Dendritic cell treated with granulocyte-macrophage colony-stimulating factor and Interleukin-4, amounts not matched to agents 40 ng/mL and 50 ng/mL, for 4 days (primary cell): ENCODE results near the gene ARHGEF16.

Source experiments
- H3K27ac Mint-ChIP-seq: one replicate; pipeline ENCODE4 v1.8.0; 2022; ENCODE audit warnings: mild to moderate bottlenecking, mixed read lengths
- H3K27me3 Mint-ChIP-seq: one replicate; pipeline ENCODE4 v1.8.0; 2022; ENCODE audit warnings: mild to moderate bottlenecking, mixed read lengths
- H3K36me3 Mint-ChIP-seq: one replicate; pipeline ENCODE4 v1.8.0; 2022; ENCODE audit warnings: low read depth, mixed read lengths
- H3K4me1 Mint-ChIP-seq: one replicate; pipeline ENCODE4 v1.8.0; 2022; ENCODE audit warnings: low read depth, mixed read lengths
- H3K4me3 Mint-ChIP-seq: one replicate; pipeline ENCODE4 v1.8.0; 2022; ENCODE audit warnings: mild to moderate bottlenecking, moderate library complexity, mixed read lengths
- H3K9me3 Mint-ChIP-seq: one replicate; pipeline ENCODE4 v1.8.0; 2022; ENCODE audit warnings: mixed read lengths
- intact Hi-C: fragments of 100-400 bp; cut with micrococcal nuclease; formaldehyde crosslinking; loops from one replicate; pipeline ENCODE4 v1.15.0; 2022

The ARHGEF16 gene

DNA sequence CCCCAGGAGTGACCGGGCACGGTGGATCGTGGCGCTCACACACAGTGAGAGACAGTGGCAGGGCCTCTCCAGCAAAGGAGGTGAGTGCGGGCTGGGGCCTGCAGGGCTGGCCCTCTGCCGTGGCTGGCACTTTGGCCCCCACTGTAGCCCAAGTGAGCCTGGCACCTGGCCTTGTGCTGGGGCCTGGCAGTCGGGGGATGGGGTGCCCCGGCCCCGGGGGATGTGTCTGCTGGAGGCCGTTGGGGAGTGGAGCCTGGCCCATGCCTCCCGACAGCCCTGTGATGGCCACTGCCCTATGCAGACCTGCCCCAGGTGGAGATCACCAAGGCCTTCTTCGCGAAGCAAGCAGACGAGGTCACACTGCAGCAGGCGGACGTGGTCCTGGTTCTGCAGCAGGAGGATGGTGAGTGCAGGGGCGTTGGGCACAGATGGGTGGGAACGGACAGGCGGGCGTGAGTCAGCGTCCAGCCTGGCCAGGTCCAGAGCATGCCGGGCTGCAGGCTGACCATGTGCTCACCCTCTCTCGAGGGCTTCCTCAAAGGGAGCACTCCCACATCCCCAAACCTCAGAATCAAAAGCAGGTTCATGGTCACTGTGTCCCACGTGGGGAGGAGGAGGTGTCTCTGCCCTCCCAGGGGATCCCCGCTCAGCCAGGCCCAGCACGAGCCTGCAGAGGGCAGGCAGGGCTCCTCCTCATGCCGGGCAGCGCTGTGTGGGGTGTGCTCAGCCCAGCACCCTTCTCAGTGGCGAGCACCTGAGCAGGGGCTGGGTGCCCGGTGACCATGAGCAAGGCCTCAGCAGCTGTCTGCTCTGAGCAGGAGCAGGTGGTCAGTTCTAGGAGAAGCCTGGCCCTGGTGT, 25.3 kb downstream of the ARHGEF16 start:
- Mint-ChIP-seq H3K27ac (no peak overlapping the region), H3K9me3 (no peaks in the 10 kb centered on the region), H3K27me3 (peaks cover 4% of the 10 kb centered on the region), H3K36me3 (no peaks in the 10 kb centered on the region), H3K4me1 (no peaks in the 10 kb centered on the region), H3K4me3 (no peak overlapping the region)
- intact Hi-C loops: no loop called here

DNA sequence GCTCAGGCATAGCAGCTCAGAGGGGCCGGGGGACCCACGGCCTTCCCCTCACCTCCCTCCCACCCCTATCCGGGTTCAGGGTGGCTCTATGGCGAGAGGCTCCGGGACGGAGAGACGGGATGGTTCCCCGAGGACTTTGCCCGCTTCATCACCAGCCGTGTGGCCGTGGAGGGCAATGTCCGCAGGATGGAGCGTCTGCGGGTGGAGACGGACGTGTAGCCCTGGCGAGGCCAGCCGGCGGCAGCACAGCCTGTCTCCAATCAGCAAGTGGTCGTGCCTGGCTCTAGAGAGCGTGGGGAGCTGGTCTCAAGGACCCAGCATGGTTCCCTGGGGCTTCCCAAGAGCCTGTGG, 25.9 kb downstream of the ARHGEF16 start:
- H3K27me3 Mint-ChIP-seq: peaks cover 4% of the 10 kb centered on the region
- no peak overlapping the region for H3K4me3 Mint-ChIP-seq
- H3K4me1 Mint-ChIP-seq: no peaks in the 10 kb centered on the region
- no peak overlapping the region for H3K27ac Mint-ChIP-seq
- H3K9me3 Mint-ChIP-seq: no peaks in the 10 kb centered on the region
- no peaks in the 10 kb centered on the region for H3K36me3 Mint-ChIP-seq
- intact Hi-C loops: no loop called here

- H3K4me3 Mint-ChIP-seq: no peak overlapping the region
- intact Hi-C loops: no loop called here
- H3K27me3 Mint-ChIP-seq: peaks cover 4% of the 10 kb centered on the region
- H3K4me1 Mint-ChIP-seq: no peaks in the 10 kb centered on the region
- H3K36me3 Mint-ChIP-seq: no peaks in the 10 kb centered on the region
- H3K27ac Mint-ChIP-seq: no peak overlapping the region
- H3K9me3 Mint-ChIP-seq: no peaks in the 10 kb centered on the region
Measured at GRCh38 chr1:3481046-3481445, 26.6 kb downstream of the ARHGEF16 start.

DNA sequence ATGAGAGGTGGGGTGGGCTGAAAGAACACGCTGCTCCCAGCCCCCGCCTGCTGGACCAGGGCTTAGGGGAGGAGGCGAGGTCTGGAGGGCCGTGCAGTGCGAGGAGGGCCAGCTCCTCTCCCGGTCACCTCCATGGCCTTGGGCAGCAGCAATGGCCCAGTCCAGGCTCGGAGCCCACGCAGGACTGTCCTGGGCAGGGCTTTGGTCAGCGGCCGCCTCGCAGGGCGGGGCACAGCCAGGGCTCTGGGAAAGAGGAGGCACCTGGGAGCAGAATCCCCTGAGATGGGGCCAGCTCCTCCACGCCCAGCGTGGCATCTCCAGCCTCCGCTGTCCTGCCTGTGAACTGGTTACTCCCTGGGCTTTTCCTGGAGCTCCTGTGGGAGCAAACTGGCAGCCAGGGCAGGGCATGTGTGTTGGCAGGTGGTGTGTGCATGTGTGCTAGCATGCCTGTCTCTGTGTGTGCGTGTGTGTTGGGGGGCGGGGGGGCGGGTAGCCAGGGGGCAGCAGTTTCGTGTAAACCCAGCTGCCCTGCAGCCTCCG, 27.4 kb downstream of the ARHGEF16 start:
- Mint-ChIP-seq H3K36me3 (no peaks in the 10 kb centered on the region), H3K27ac (no peak overlapping the region), H3K4me3 (no peak overlapping the region), H3K9me3 (no peaks in the 10 kb centered on the region), H3K4me1 (no peaks in the 10 kb centered on the region), H3K27me3 (peaks cover 4% of the 10 kb centered on the region)
- intact Hi-C loops: no loop called here

DNA sequence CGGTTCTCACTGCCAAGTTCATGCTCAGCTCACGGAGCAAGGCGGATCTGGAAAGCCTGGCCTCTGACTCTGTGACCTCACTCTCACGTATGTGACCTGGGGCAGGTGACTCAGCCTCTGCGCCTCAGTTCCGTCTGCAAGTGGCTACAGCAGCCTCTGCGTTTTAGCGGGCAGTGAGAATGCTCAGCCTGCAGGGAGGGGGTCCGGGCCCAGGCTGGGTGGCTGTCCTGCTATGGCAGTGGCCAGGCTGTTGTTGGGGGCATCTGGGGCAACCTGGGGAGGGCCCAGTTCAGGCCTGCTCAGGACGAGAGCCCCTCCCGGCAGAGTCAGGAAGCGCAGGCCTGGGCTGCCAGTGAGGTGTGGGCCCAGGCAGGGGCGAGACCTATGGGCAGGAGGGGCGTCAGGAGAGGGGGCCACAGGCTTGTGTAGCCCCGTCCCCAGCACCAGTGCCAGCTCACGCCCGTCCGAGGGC, 27.9 kb downstream of the ARHGEF16 start:
- no peaks in the 10 kb centered on the region for H3K9me3 Mint-ChIP-seq
- H3K27ac Mint-ChIP-seq: no peak overlapping the region
- H3K36me3 Mint-ChIP-seq: no peaks in the 10 kb centered on the region
- no peaks in the 10 kb centered on the region for H3K4me1 Mint-ChIP-seq
- intact Hi-C loops: no loop called here
- H3K27me3 Mint-ChIP-seq: peaks cover 4% of the 10 kb centered on the region
- H3K4me3 Mint-ChIP-seq: no peak overlapping the region

- Mint-ChIP-seq H3K27me3 (peaks cover 4% of the 10 kb centered on the region), H3K4me3 (no peak overlapping the region), H3K9me3 (peaks cover 2% of the 10 kb centered on the region), H3K36me3 (no peaks in the 10 kb centered on the region), H3K4me1 (no peaks in the 10 kb centered on the region), H3K27ac (no peak overlapping the region)
- intact Hi-C loops: no loop called here
Measured at GRCh38 chr1:3483380-3483779, 28.9 kb downstream of the ARHGEF16 start.

DNA sequence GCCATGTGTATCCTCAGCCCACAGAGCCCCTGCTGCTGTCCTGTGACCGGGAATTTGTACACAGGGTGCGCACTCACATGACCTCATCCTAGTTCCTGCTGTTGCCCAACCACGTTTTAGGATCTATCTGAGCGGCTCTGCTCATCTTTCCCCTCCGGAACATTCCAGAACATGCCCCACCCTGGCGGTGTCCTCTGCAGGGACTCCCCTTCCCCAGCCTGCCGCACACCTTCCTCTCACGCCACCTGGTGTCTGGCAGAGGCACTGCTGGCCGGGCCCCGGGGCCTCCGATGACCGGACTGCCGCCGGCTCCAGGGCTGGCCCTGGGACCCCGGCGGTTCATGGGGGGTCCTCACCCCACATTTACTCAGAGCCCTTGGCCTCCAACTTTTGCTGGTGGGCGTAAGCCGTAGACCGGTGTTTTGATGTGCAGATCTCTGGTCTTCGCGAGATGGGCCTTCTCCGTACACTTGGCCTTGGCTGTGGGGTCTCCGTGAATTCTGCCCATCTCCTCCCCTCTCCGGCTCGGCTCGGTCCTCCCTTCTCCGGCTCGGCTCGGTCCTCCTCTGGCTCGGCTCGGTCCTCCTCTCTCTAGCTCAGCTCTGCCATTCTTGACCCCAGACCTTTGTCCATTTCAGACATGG, 29.5 kb downstream of the ARHGEF16 start:
- intact Hi-C loops: loop anchor here (2.0 kb wide), 1 partner anchor 29 kb away; the partner anchor contains the start of gene ARHGEF16
- Mint-ChIP-seq H3K36me3 (no peaks in the 10 kb centered on the region), H3K27ac (no peak overlapping the region), H3K4me3 (no peak overlapping the region), H3K27me3 (peaks cover 4% of the 10 kb centered on the region), H3K4me1 (no peaks in the 10 kb centered on the region), H3K9me3 (peaks cover 8% of the 10 kb centered on the region)

DNA sequence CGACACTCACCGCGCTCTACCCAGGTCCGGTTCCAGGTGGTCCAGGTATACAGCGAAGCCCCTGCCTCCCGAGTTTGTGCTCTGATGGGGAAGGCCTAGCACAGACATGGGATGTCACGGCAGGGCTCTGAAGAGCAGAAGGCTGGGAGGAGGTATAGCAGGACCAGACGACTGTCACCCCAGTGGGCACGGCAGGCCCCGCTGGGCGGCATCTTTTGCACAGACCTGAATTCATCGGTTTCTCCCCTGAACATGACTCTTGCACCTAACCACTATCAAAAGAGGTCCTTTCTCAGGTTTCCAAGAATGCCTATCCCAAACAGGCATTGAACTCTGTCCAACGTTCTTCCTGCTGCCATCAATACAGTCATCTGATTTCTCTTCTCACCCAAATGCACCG, 30.6 kb downstream of the ARHGEF16 start:
- no peaks in the 10 kb centered on the region for H3K36me3 Mint-ChIP-seq
- no peaks in the 10 kb centered on the region for H3K4me1 Mint-ChIP-seq
- intact Hi-C loops: loop anchor here (2.0 kb wide), 1 partner anchor 30 kb away; the partner anchor contains the start of gene ARHGEF16
- no peak overlapping the region for H3K4me3 Mint-ChIP-seq
- peaks cover 4% of the 10 kb centered on the region for H3K27me3 Mint-ChIP-seq
- no peak overlapping the region for H3K27ac Mint-ChIP-seq
- peaks cover 11% of the 10 kb centered on the region for H3K9me3 Mint-ChIP-seq

GRCh38 chr1:3488432-3488831, 34.0 kb downstream of the ARHGEF16 start:
- H3K27ac Mint-ChIP-seq: no peak overlapping the region
- peaks cover 11% of the 10 kb centered on the region for H3K9me3 Mint-ChIP-seq
- H3K36me3 Mint-ChIP-seq: no peaks in the 10 kb centered on the region
- intact Hi-C loops: no loop called here
- peaks cover 3% of the 10 kb centered on the region for H3K27me3 Mint-ChIP-seq
- peaks cover 7% of the 10 kb centered on the region for H3K4me1 Mint-ChIP-seq
- H3K4me3 Mint-ChIP-seq: no peak overlapping the region

DNA sequence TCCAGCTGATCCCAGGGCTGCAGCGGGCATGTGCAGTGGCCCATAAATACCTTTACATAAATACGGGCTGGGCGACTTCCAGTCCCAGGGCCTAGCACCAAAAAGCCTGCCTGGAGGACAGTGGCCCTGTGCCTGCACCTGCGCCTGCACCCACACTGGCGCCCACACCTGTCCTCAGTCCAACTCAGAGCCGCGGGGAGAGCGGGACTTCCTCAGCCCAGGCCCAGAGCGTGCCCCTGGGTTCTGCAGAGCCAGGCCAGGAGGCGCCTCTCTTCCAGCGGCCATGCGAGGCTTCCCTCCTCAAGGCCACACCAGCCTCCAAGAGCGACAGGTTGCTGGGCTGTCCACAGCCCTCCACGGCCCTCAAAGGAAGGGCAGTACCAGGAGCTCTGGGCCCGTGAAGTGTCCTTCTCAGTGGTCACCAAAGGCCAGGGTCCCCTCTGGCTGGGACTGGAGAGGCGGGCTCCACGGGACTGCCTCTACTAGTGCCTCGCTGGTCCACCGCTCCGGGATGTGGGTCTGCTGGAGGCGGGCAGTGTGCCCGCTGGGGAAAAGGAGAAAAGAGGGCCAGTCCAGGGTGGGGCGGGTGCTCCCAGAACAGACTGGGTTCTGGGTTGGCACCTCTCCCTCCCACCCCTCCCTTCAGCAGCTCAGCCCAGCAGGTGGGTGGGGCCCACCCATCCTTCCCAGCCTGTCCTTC, 35.7 kb downstream of the ARHGEF16 start:
- intact Hi-C loops: loop anchor here (5.0 kb wide), 1 partner anchor 232 kb away; no protein-coding TSS in a partner anchor
- H3K27me3 Mint-ChIP-seq: no peaks in the 10 kb centered on the region

DNA sequence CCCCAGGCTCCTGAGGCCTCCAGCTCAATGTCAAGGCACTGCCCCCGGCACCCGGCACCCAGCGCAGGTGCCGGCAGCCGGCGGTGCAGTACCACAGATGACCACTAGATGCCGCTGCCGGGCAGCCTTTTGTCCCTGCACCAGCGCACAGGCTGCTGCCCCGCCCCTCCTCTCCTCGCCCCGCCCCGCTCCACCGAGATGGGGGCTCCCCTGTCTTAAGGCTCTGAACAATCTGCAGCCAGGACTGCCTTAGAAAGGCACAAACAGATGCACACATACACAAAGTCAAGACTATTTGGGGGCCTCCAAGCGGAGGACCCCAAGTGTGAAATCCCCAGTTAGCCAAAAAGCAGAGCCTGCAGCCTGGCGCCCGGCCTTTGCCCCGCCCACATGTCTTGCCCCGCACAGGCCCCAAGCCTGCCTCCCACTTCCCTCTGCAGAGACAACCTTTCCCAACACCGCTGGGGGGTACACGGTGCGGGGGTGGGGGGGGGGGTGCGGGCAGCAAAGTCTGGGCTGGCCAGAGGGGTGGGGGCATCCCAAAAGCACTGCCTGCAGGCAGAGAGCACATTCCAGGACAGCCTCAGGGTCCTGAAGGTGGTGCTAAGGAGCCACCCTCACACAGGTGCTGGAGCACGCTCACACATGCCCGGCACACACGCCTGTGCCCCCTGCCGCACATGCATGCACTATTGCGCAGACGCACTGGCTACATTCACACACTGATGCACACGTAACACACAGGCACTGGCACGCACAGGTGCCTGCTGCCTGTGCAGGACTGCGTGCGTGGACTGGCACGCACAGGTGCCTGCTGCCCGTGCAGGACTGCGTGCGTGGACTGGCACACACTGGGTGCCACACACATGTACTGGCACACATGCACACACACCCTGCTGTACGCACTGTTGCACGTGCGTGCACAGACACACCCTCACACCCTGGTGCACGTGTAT, 37.1 kb downstream of the ARHGEF16 start:
- Mint-ChIP-seq H3K27me3 (no peaks in the 10 kb centered on the region), H3K4me1 (peaks cover 7% of the 10 kb centered on the region), H3K9me3 (peaks cover 11% of the 10 kb centered on the region), H3K27ac (no peak overlapping the region), H3K4me3 (no peak overlapping the region), H3K36me3 (no peaks in the 10 kb centered on the region)
- intact Hi-C loops: loop anchor here (1.0 to 5.0 kb wide), 2 partner anchors 128 to 231 kb away; no protein-coding TSS in a partner anchor

More for the DNA sequence above, 35.7 kb downstream of the ARHGEF16 start:
- peaks cover 7% of the 10 kb centered on the region for H3K4me1 Mint-ChIP-seq
- no peak overlapping the region for H3K4me3 Mint-ChIP-seq
- H3K36me3 Mint-ChIP-seq: no peaks in the 10 kb centered on the region
- H3K27ac Mint-ChIP-seq: no peak overlapping the region
- peaks cover 11% of the 10 kb centered on the region for H3K9me3 Mint-ChIP-seq

GRCh38 chr1:3492545-3493246, 38.2 kb downstream of the ARHGEF16 start:
- Mint-ChIP-seq H3K36me3 (no peaks in the 10 kb centered on the region), H3K4me3 (no peak overlapping the region), H3K4me1 (peaks cover 7% of the 10 kb centered on the region), H3K9me3 (peaks cover 11% of the 10 kb centered on the region), H3K27me3 (no peaks in the 10 kb centered on the region), H3K27ac (no peak overlapping the region)
- intact Hi-C loops: loop anchor here (5.0 kb wide), 1 partner anchor 230 kb away; no protein-coding TSS in a partner anchor
